Measurements from ENCODE around the gene ATP2C2. TPM values are rescaled to one million over a fixed set of nuclear protein-coding genes. Genes with fewer than 3 reads are reported as not detected.
A peak's percentile ranks its signal among the peaks of the same experiment; 100 is the strongest.

The ATP2C2 gene
- total RNA-seq, 1 experiment from 2014 or later = 26.0 TPM

DNA sequence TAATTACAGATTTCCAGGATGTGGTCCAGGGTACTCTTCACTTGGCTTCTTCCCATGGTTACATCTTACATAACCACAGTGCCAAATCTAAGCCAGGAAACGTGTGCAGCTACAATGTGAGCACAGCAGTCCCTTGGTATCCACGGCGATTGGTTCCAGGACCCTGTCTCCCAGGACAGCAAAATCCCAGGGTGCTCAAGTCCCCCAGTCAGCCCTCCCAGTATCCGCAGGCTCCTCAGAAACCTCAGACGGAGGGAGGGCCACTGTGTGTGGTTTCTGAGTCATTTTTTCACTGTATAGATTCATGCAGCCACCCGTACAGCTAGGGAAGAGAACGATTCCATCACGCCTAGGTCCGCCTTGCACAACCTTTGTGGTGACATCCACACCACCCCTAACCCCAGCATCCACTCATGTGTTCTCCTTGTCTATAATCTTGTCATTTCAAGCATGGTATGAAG is 11.1 kb upstream of the ATP2C2 start:
- Histone ChIP-seq H3K27ac (ENCODE audit: low read length) (peak overlapping the region; percentile 97), H3K4me2 (ENCODE audit: low read length) (peak overlapping the region; percentile 85), H3K9me3 (ENCODE audit: low read length) (no peaks in the 10 kb centered on the region), H3K9ac (ENCODE audit: low read length) (peak overlapping the region; percentile 72), H3K4me1 (ENCODE audit: insufficient read depth, low read length) (peaks cover 56% of the 10 kb centered on the region), H3K4me3 (ENCODE audit: low read length) (peak overlapping the region; percentile 59), H3K9me2 (replicated peaks; ENCODE audit: low read length) (no peaks in the 10 kb centered on the region), H3K36me3 (ENCODE audit: low read depth, low read length) (no peaks in the 10 kb centered on the region), H2AFZ (ENCODE audit: low read length) (no peak overlapping the region), H4K20me1 (ENCODE audit: low read length) (no peaks in the 10 kb centered on the region), H3K79me2 (ENCODE audit: low read length) (no peaks in the 10 kb centered on the region), H3K27me3 (ENCODE audit: low read length) (no peaks in the 10 kb centered on the region), H3F3A (ENCODE audit: low read length, unreplicated experiment) (no peaks in the 10 kb centered on the region)
- intact Hi-C loops (cut with micrococcal nuclease) = no loop called here
- DNase-seq (peak; percentile 81), ATAC-seq (peak; percentile 75)
- BruUV-seq (replicated peaks) = no TSS peak
- ChIA-PET POLR2A (ENCODE audit: unreplicated experiment) (interaction anchor here (0.6 kb wide), 1 partner anchor 41 kb away, joined by 3 read pairs; no protein-coding TSS in a partner anchor), CTCF (no interaction called here)
- no peak for TF ChIP-seq EZH2 (IDR thresholded peaks at IDR 0.05; ENCODE audit: low read length, unreplicated experiment)
- TF ChIP-seq EZH2phosphoT487 (IDR thresholded peaks at IDR 0.05; ENCODE audit: borderline replicate concordance, low read length) = no peak
- no peak for TF ChIP-seq CTCF (conservative IDR thresholded peaks at IDR 0.05; ENCODE audit: low read depth, low read length)

GRCh38 chr16:84358601-84359295 is 9.6 kb upstream of the ATP2C2 start:
- TF ChIP-seq EZH2 (IDR thresholded peaks at IDR 0.05; ENCODE audit: low read length, unreplicated experiment) = no peak
- no peak for TF ChIP-seq CTCF (conservative IDR thresholded peaks at IDR 0.05; ENCODE audit: low read depth, low read length)
- TF ChIP-seq EZH2phosphoT487 (IDR thresholded peaks at IDR 0.05; ENCODE audit: borderline replicate concordance, low read length) = no peak
- H3K4me2 ChIP-seq (ENCODE audit: low read length) = no peak overlapping the region
- H3K36me3 ChIP-seq (ENCODE audit: low read depth, low read length) = no peaks in the 10 kb centered on the region
- no peak overlapping the region; the same call in 1 of the 2 replicates for H3K9ac ChIP-seq (ENCODE audit: low read length)
- H3K4me1 ChIP-seq (ENCODE audit: insufficient read depth, low read length) = peaks cover 66% of the 10 kb centered on the region
- H3K9me3 ChIP-seq (ENCODE audit: low read length) = no peaks in the 10 kb centered on the region
- POLR2A ChIA-PET (ENCODE audit: unreplicated experiment) = no interaction called here
- H3K4me3 ChIP-seq (ENCODE audit: low read length) = no peak overlapping the region
- H2AFZ ChIP-seq (ENCODE audit: low read length) = no peak overlapping the region
- no peaks in the 10 kb centered on the region for H3K27me3 ChIP-seq (ENCODE audit: low read length)
- no peaks in the 10 kb centered on the region for H3F3A ChIP-seq (ENCODE audit: low read length, unreplicated experiment)
- BruUV-seq (replicated peaks) = no TSS peak
- no peak for DNase-seq
- H3K79me2 ChIP-seq (ENCODE audit: low read length) = no peaks in the 10 kb centered on the region
- H3K9me2 ChIP-seq (replicated peaks; ENCODE audit: low read length) = no peaks in the 10 kb centered on the region
- no peaks in the 10 kb centered on the region for H4K20me1 ChIP-seq (ENCODE audit: low read length)
- H3K27ac ChIP-seq (ENCODE audit: low read length) = peak overlapping the region; percentile 95
- intact Hi-C loops (cut with micrococcal nuclease) = no loop called here
- no peak for ATAC-seq
- CTCF ChIA-PET = no interaction called here

DNA sequence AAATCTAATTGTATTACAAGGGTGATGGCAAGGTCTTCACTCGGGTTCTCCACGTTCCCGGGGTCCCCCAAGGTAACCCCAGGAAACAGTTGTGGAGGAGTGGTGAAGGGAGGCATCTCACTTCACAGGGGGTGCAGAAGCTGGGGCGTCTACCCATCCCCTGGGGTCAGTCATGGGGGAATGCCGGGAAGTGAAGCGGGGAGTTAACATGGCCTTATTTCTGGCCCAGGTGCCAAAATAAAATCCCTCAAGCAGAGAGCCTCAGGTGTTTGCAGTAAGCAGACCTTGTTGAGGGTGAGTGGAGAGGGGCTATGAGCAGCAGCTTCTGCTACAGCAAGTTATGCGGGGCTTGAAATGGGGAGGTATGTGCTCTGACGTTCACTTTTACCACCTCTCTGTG is 9.0 kb upstream of the ATP2C2 start:
- BruUV-seq (replicated peaks) = no TSS peak
- POLR2A ChIA-PET (ENCODE audit: unreplicated experiment) = no interaction called here
- H3K36me3 ChIP-seq (ENCODE audit: low read depth, low read length) = no peaks in the 10 kb centered on the region
- ATAC-seq = no peak
- no peak overlapping the region for H3K4me3 ChIP-seq (ENCODE audit: low read length)
- CTCF ChIA-PET = no interaction called here
- no peaks in the 10 kb centered on the region for H3F3A ChIP-seq (ENCODE audit: low read length, unreplicated experiment)
- intact Hi-C loops (cut with micrococcal nuclease) = no loop called here
- no peak overlapping the region for H3K4me2 ChIP-seq (ENCODE audit: low read length)
- peaks cover 66% of the 10 kb centered on the region for H3K4me1 ChIP-seq (ENCODE audit: insufficient read depth, low read length)
- no peaks in the 10 kb centered on the region for H3K27me3 ChIP-seq (ENCODE audit: low read length)
- no peaks in the 10 kb centered on the region for H4K20me1 ChIP-seq (ENCODE audit: low read length)
- no peaks in the 10 kb centered on the region for H3K9me3 ChIP-seq (ENCODE audit: low read length)
- H3K9ac ChIP-seq (ENCODE audit: low read length) = peak overlapping the region; percentile 72
- no peak for DNase-seq
- no peak overlapping the region for H2AFZ ChIP-seq (ENCODE audit: low read length)
- peak overlapping the region; percentile 95 for H3K27ac ChIP-seq (ENCODE audit: low read length)
- H3K9me2 ChIP-seq (replicated peaks; ENCODE audit: low read length) = no peaks in the 10 kb centered on the region
- TF ChIP-seq EZH2phosphoT487 (IDR thresholded peaks at IDR 0.05; ENCODE audit: borderline replicate concordance, low read length) (no peak), CTCF (conservative IDR thresholded peaks at IDR 0.05; ENCODE audit: low read depth, low read length) (no peak), EZH2 (IDR thresholded peaks at IDR 0.05; ENCODE audit: low read length, unreplicated experiment) (no peak)
- no peaks in the 10 kb centered on the region for H3K79me2 ChIP-seq (ENCODE audit: low read length)
